ENCODE results near the gene SMOC1. TPM values are rescaled to one million over a fixed set of nuclear protein-coding genes. Genes with fewer than 3 reads are reported as not detected.

The SMOC1 gene
- total RNA-seq, 1 donor from 2014 or later, result 4.4 TPM

GRCh38 chr14:69988979-69989378 is 109.8 kb downstream of the SMOC1 start:
- peaks cover 5% of the 10 kb centered on the region for H3K9me3 ChIP-seq (replicated peaks)
- intact Hi-C loops (cut with micrococcal nuclease), result no loop called here
- no peak for TF ChIP-seq CTCF (IDR thresholded peaks at IDR 0.05; ENCODE audit: borderline replicate concordance)
- DNase-seq, result no peak
- H3K4me3 ChIP-seq, result no peak overlapping the region
- H3K27me3 ChIP-seq (ENCODE audit: low read depth), result peaks cover 61% of the 10 kb centered on the region
- H3K27ac ChIP-seq (replicated peaks), result no peak overlapping the region
- H3K36me3 ChIP-seq, result no peaks in the 10 kb centered on the region
- H3K4me1 ChIP-seq, result no peaks in the 10 kb centered on the region

- DNase-seq, result no peak
- Histone ChIP-seq H3K4me1 (no peaks in the 10 kb centered on the region), H3K36me3 (no peaks in the 10 kb centered on the region), H3K4me3 (no peak overlapping the region), H3K9me3 (replicated peaks) (peaks cover 5% of the 10 kb centered on the region), H3K27me3 (ENCODE audit: low read depth) (peaks cover 62% of the 10 kb centered on the region), H3K27ac (replicated peaks) (no peak overlapping the region)
- intact Hi-C loops (cut with micrococcal nuclease), result no loop called here
- TF ChIP-seq CTCF (IDR thresholded peaks at IDR 0.05; ENCODE audit: borderline replicate concordance), result no peak
These were observed 110.4 kb downstream of the SMOC1 start for GRCh38 chr14:69989622-69990021.

GRCh38 chr14:69990323-69990722 is 111.1 kb downstream of the SMOC1 start:
- peaks cover 5% of the 10 kb centered on the region for H3K9me3 ChIP-seq (replicated peaks)
- H3K27me3 ChIP-seq (ENCODE audit: low read depth), result peaks cover 65% of the 10 kb centered on the region
- H3K4me1 ChIP-seq, result no peaks in the 10 kb centered on the region
- H3K27ac ChIP-seq (replicated peaks), result no peak overlapping the region
- H3K36me3 ChIP-seq, result no peaks in the 10 kb centered on the region
- intact Hi-C loops (cut with micrococcal nuclease), result no loop called here
- no peak for TF ChIP-seq CTCF (IDR thresholded peaks at IDR 0.05; ENCODE audit: borderline replicate concordance)
- DNase-seq, result no peak
- H3K4me3 ChIP-seq, result no peak overlapping the region

GRCh38 chr14:69991422-69991821 is 112.2 kb downstream of the SMOC1 start:
- TF ChIP-seq CTCF (IDR thresholded peaks at IDR 0.05; ENCODE audit: borderline replicate concordance), result no peak
- no peak for DNase-seq
- Histone ChIP-seq H3K4me1 (no peaks in the 10 kb centered on the region), H3K27ac (replicated peaks) (no peak overlapping the region), H3K36me3 (no peaks in the 10 kb centered on the region), H3K4me3 (no peak overlapping the region), H3K9me3 (replicated peaks) (peaks cover 5% of the 10 kb centered on the region), H3K27me3 (ENCODE audit: low read depth) (peaks cover 75% of the 10 kb centered on the region)
- intact Hi-C loops (cut with micrococcal nuclease), result no loop called here

- TF ChIP-seq CTCF (IDR thresholded peaks at IDR 0.05; ENCODE audit: borderline replicate concordance), result no peak
- Histone ChIP-seq H3K4me1 (no peaks in the 10 kb centered on the region), H3K36me3 (no peaks in the 10 kb centered on the region), H3K27ac (replicated peaks) (peak overlapping the region; percentile 48), H3K9me3 (replicated peaks) (peaks cover 5% of the 10 kb centered on the region), H3K27me3 (ENCODE audit: low read depth) (peaks cover 80% of the 10 kb centered on the region), H3K4me3 (no peak overlapping the region)
- no peak for DNase-seq
- intact Hi-C loops (cut with micrococcal nuclease), result no loop called here
These were observed 113.3 kb downstream of the SMOC1 start for GRCh38 chr14:69992564-69992963.

- no peak for TF ChIP-seq CTCF (IDR thresholded peaks at IDR 0.05; ENCODE audit: borderline replicate concordance)
- H3K27me3 ChIP-seq (ENCODE audit: low read depth), result peaks cover 74% of the 10 kb centered on the region
- H3K4me1 ChIP-seq, result no peaks in the 10 kb centered on the region
- intact Hi-C loops (cut with micrococcal nuclease), result no loop called here
- DNase-seq, result no peak
- H3K36me3 ChIP-seq, result no peaks in the 10 kb centered on the region
- H3K4me3 ChIP-seq, result no peak overlapping the region
- peak overlapping the region; percentile 48 for H3K27ac ChIP-seq (replicated peaks)
- H3K9me3 ChIP-seq (replicated peaks), result peaks cover 5% of the 10 kb centered on the region
These were observed 114.1 kb downstream of the SMOC1 start for GRCh38 chr14:69993326-69993725.

All from left ventricle myocardium inferior (tissue), 1 donor.